Measurements from ENCODE around the gene PIK3R1. TPM values are rescaled to one million over a fixed set of nuclear protein-coding genes. Genes with fewer than 3 reads are reported as not detected.

PIK3R1 gene
- total RNA-seq, 1 experiment from 2014 or later, result 15.0 TPM

DNA sequence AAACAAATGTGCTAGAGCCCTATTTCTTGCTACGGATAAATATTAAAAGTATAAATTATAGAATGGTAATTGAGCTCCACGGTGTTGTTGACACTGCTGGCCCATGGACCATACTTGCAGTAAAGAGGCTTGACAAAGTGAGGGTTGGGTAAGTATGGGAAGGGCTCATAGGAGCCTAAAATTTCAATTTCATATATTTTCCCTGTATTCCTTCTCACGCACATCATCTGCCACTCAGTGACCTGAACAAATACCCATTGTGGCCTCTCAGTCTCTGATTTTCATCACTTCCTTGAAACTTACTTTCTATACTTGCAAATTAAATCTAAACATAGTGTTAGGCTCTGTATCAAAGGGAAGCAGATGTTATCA, 116.5 kb downstream of the PIK3R1 start:
- H3K36me3 ChIP-seq (replicated peaks; ENCODE audit: control insufficient read depth, insufficient read depth, low read length), result no peaks in the 10 kb centered on the region
- H3K4me3 ChIP-seq (ENCODE audit: insufficient read depth, low read depth, low read length), result no peak overlapping the region
- no peaks in the 10 kb centered on the region for H3K27me3 ChIP-seq (ENCODE audit: control insufficient read depth, insufficient read depth, low read length)
- DNase-seq, result no peak

DNA sequence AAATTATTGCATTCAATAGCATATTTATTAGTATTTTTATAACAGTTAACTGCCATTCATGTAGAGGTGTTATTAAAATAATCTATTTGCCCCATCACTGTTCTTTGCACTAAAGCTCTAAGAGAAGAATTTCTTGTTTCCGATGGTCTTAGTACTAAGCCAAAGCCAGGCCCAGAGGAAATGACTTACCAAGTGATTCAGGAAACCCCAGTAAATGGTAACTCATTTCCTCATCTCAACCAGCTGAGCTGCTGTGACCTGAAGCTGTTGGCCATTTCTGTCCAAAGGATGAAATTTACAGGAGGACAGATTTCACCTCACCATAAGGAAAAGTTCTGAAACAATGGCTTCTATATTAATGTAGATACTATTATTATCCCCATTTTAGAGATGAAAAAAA, 117.0 kb downstream of the PIK3R1 start:
- DNase-seq, result no peak

DNA sequence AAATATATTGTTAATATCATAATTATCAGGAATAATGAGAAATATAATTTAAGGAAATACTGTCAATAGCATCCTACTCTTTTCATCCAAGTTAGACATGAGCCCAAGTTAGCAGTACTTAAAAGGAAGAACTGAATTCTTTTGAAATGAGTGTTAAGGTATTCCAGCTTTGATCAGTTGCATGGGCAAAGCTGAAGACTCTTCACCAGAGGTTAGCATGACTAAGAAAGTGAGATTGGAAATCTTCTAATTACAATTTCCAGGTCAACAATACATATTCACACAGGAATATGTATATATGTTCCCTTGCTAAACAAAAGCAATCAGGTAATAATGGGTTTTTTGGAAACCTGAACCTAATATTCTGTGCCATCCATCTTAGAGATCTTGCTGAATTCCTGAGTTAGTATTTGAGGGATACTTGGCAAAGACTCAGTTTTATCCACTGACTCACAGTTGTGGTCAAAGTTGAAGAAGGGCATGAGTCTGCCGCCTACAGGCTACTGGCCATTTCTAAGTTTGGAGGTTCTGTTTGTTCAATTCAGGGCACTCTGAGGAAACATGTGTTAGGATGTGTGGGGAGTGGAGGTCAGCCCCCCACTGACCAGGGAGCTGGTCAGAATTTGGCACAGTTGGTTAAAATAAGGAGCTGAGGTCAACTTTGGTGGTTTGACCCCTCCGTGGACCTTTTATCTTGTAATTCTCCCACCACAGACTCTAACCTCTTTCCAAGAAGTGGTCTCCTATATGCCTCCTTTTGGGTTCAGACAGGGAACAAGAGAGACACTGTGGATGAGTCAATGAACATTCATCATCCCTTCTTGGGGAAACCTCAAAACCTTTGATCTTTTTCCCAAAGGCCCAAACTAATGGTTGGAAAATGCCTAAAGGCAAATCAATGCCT, 118.3 kb downstream of the PIK3R1 start:
- Histone ChIP-seq H3K4me3 (ENCODE audit: insufficient read depth, low read depth, low read length) (no peak overlapping the region), H3K36me3 (replicated peaks; ENCODE audit: control insufficient read depth, insufficient read depth, low read length) (no peaks in the 10 kb centered on the region), H3K27me3 (ENCODE audit: control insufficient read depth, insufficient read depth, low read length) (no peaks in the 10 kb centered on the region)
- DNase-seq, result no peak

More for the DNA sequence above, 117.0 kb downstream of the PIK3R1 start:
- Histone ChIP-seq H3K4me3 (ENCODE audit: insufficient read depth, low read depth, low read length) (no peak overlapping the region), H3K27me3 (ENCODE audit: control insufficient read depth, insufficient read depth, low read length) (no peaks in the 10 kb centered on the region), H3K36me3 (replicated peaks; ENCODE audit: control insufficient read depth, insufficient read depth, low read length) (no peaks in the 10 kb centered on the region)

DNA sequence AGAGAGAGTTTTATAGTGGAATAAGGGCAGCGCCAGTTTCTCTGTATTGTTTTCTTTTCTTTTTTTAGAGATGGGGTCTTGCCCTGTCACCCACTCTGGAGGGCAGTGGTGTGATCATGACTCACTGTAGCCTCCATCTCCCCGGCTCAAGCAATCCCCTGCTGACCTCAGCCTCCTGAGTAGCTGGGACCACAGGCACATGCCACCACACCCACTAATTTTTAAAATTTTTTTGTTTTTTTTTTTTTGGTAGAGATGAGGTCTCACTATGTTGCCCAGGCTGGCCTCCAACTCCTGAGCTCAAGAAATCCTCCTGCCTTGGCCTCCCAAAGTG, 119.0 kb downstream of the PIK3R1 start:
- H3K27me3 ChIP-seq (ENCODE audit: control insufficient read depth, insufficient read depth, low read length), result no peaks in the 10 kb centered on the region
- no peak for DNase-seq
- H3K36me3 ChIP-seq (replicated peaks; ENCODE audit: control insufficient read depth, insufficient read depth, low read length), result no peaks in the 10 kb centered on the region
- H3K4me3 ChIP-seq (ENCODE audit: insufficient read depth, low read depth, low read length), result no peak overlapping the region

DNA sequence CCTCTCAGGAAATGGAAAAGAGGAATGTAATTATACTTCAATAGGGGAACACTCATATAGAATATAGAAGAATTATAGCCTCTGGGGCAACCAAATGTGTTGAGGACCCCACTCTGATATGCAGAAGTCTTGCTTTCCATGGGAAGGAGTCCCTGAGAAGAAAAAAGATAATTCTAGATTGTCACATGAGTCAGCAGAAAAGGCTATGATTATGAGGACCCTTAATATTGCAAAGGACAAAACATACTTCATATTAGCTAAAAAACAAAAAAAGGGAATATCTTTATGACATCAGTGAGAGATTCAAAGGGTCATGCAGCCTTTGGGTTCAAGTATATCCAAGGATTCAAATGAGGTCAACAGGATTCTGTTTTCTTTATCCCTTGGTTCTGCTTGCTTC, 119.5 kb downstream of the PIK3R1 start:
- Histone ChIP-seq H3K4me3 (ENCODE audit: insufficient read depth, low read depth, low read length) (no peak overlapping the region), H3K27me3 (ENCODE audit: control insufficient read depth, insufficient read depth, low read length) (no peaks in the 10 kb centered on the region), H3K36me3 (replicated peaks; ENCODE audit: control insufficient read depth, insufficient read depth, low read length) (no peaks in the 10 kb centered on the region)
- DNase-seq, result no peak

DNA sequence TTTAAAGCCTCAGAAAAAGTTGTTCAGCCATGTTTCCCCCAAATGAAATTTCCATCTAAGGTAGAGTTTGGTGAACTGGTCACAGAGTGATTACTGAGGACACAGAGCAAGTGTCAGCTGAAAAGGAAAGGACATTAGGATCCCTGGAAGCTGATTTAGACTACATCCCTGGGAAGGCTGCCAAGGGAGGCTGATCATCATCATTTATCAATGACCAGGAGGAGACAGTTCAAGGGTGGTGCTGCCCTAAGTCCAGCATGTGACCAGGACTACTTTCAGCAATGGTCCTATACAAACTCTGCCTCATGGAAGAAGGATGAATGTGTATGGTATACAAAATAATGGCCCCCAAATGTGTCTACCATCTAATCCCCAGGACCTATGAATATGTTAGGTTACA, 120.6 kb downstream of the PIK3R1 start:
- DNase-seq, result no peak
- Histone ChIP-seq H3K36me3 (replicated peaks; ENCODE audit: control insufficient read depth, insufficient read depth, low read length) (no peaks in the 10 kb centered on the region), H3K27me3 (ENCODE audit: control insufficient read depth, insufficient read depth, low read length) (no peaks in the 10 kb centered on the region), H3K4me3 (ENCODE audit: insufficient read depth, low read depth, low read length) (no peak overlapping the region)

DNA sequence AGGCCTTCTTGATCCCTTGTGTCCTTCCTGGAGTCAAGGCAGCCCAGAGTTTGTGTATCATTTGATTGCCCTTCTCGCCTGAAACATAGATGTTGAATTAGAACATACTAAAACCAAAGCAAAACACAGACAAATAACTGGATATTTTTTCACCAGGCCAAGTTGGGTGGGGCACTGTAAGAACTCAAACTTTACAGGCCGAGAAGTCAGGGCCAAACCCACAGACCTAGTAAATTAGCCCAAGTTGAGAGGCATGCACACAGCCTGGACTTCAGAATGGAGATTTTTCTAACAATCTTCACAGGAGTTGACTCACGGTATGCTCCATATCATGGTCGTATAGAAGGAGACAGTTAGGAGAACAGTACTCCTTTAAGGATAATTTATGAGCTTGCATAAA, 121.7 kb downstream of the PIK3R1 start:
- DNase-seq, result no peak
- Histone ChIP-seq H3K4me3 (ENCODE audit: insufficient read depth, low read depth, low read length) (no peak overlapping the region), H3K27me3 (ENCODE audit: control insufficient read depth, insufficient read depth, low read length) (no peaks in the 10 kb centered on the region), H3K36me3 (replicated peaks; ENCODE audit: control insufficient read depth, insufficient read depth, low read length) (no peaks in the 10 kb centered on the region)

DNA sequence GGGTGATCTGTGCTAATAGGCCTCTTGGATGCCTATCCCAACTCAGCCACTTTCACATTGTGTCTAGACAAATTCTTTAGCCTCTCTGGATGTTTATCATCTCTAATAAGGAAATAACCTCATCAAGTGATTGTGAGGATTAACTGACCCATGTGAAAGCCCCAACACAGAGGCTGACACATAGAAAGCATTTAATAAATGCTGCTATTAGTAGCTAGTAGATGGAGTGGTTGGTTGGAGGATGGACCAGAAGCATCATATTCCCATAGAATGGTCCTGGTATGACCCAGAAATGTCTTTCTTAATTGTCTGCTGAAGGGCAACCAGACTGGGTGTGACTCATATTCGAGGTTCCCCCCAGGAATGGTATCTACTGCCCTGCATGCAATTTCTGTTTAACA, 124.4 kb downstream of the PIK3R1 start:
- no peaks in the 10 kb centered on the region for H3K36me3 ChIP-seq (replicated peaks; ENCODE audit: control insufficient read depth, insufficient read depth, low read length)
- H3K27me3 ChIP-seq (ENCODE audit: control insufficient read depth, insufficient read depth, low read length), result no peaks in the 10 kb centered on the region
- DNase-seq, result no peak
- H3K4me3 ChIP-seq (ENCODE audit: insufficient read depth, low read depth, low read length), result no peak overlapping the region

DNA sequence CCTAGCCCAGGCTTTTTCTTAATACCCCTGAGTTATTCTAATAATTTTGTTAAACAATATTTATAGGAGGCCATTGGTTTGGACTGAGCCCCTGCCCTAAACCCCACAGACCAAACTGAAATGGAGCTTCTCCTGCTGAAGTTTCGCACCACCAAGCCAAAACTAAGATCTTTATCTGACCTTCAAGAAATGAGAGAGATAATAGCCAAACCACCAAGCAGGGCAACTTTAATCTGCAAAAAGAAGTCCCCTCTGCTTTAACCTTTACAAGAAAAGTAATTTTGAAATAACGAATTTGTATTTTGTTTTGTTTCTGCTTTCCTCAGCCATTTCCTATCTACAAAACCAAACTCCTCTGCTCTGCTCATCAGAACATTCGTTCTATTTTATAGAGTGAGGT, 125.5 kb downstream of the PIK3R1 start:
- H3K36me3 ChIP-seq (replicated peaks; ENCODE audit: control insufficient read depth, insufficient read depth, low read length), result no peaks in the 10 kb centered on the region
- no peaks in the 10 kb centered on the region for H3K27me3 ChIP-seq (ENCODE audit: control insufficient read depth, insufficient read depth, low read length)
- H3K4me3 ChIP-seq (ENCODE audit: insufficient read depth, low read depth, low read length), result no peak overlapping the region
- DNase-seq, result no peak

DNA sequence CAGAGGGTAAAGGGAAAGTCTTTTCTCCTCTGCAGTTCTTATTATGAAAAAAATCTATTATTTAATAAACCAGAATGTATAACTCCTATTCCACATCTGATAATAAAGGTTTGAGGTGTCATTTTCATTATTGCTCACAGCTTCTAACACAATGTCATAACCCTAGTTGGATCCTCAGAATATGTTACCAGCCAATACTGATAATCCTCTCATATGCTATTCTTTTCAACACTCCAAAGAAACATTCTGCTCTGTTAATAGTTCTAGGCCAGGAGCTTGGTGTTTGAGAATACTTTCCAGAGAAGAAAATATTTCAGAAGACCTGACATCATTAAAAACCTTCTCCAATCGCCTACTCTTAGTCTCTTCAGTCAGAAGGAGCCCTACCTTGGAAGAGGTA, 127.1 kb downstream of the PIK3R1 start:
- Histone ChIP-seq H3K4me3 (ENCODE audit: insufficient read depth, low read depth, low read length) (no peak overlapping the region), H3K27me3 (ENCODE audit: control insufficient read depth, insufficient read depth, low read length) (no peaks in the 10 kb centered on the region), H3K36me3 (replicated peaks; ENCODE audit: control insufficient read depth, insufficient read depth, low read length) (no peaks in the 10 kb centered on the region)
- no peak for DNase-seq

DNA sequence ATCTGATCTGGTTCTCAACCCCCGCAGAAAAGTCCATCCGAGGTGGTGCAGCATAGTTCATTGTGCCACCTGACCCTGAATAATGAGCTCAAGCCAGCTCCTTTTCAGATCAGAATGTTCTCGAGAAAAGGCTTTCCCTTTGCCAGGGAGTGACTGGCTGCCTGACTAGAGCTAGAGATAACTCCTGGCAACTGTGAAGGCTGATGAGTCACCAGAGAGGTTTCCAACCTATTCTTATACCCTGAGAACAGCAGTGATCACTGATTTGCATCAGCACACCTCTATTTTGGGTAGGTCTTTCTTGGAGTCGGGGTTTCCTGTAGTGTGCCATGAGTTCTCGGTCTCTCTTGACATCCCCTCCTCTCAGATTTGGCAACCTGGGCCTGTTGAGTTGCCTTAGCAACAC, 127.9 kb downstream of the PIK3R1 start:
- DNase-seq, result no peak
- Histone ChIP-seq H3K4me3 (ENCODE audit: insufficient read depth, low read depth, low read length) (no peak overlapping the region), H3K27me3 (ENCODE audit: control insufficient read depth, insufficient read depth, low read length) (no peaks in the 10 kb centered on the region), H3K36me3 (replicated peaks; ENCODE audit: control insufficient read depth, insufficient read depth, low read length) (no peaks in the 10 kb centered on the region)

DNA sequence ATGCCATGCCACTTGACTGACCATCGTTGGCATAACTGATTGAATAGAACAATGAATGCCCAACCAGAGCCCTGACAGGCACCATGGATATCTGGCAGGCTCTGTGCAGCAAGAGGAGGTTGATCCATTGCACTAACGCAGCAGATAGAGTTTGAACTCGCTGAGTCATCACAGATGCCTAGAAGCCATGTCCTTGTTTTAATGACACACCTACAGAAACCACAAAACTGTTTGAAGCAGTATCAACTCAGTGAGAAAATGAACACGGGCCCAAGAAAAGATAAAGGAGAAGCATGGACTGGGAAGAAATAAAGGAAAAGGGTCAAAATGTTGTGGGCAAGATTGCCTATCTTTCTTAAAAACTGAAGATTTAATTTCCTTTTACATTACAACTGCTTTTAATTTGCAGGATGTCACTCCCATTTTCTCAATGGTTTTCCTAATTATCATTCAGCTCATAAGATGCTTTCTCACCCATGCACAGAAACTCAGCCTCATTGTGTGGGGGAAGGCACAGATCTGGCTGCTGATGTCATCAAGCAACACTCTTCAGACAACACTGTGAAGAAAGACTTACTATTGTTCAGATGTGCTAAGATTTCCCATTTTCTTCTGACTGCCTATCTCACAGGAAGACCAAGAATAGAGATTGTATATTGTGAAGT, 129.0 kb downstream of the PIK3R1 start:
- no peak overlapping the region for H3K4me3 ChIP-seq (ENCODE audit: insufficient read depth, low read depth, low read length)
- DNase-seq, result no peak
- no peaks in the 10 kb centered on the region for H3K36me3 ChIP-seq (replicated peaks; ENCODE audit: control insufficient read depth, insufficient read depth, low read length)
- no peaks in the 10 kb centered on the region for H3K27me3 ChIP-seq (ENCODE audit: control insufficient read depth, insufficient read depth, low read length)

DNA sequence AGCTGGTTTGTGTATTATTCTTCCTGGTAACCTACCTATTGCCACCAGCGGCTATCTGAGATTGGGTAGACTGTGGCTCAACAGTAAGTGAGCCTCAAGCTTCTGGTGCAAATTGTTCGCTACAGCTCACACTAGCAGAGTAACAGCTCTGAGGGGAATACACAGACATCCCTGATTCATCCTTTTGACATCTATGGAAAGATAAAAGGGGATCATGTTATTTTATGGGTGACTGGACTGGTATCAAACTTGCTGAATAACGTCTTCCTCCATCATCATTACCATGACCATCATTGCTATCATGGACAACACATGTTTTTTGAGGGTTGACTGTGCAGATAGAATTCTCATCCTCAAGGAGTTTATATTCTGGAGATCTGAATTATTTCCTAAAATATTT, 129.6 kb downstream of the PIK3R1 start:
- DNase-seq, result no peak
- H3K27me3 ChIP-seq (ENCODE audit: control insufficient read depth, insufficient read depth, low read length), result no peaks in the 10 kb centered on the region
- no peak overlapping the region for H3K4me3 ChIP-seq (ENCODE audit: insufficient read depth, low read depth, low read length)
- H3K36me3 ChIP-seq (replicated peaks; ENCODE audit: control insufficient read depth, insufficient read depth, low read length), result no peaks in the 10 kb centered on the region

DNA sequence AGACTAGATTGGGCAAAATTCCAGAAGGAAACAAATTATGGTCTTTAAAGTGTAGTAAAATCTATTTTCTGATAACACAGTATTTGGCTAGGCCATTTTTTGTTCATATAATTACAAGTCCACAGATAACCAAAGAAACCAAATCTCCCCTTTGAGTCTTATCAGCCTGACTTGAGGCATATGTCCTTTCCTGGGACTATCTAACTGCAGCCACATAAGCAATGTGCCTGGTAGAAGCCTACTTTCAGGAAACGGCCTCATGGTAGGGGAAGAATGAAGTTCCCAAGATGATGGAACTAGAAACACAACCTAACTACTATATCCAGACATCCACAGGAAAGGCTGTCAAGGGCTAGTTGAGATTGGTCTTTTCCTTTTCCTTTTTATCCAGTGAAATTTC, 130.0 kb downstream of the PIK3R1 start:
- Histone ChIP-seq H3K27me3 (ENCODE audit: control insufficient read depth, insufficient read depth, low read length) (no peaks in the 10 kb centered on the region), H3K36me3 (replicated peaks; ENCODE audit: control insufficient read depth, insufficient read depth, low read length) (no peaks in the 10 kb centered on the region), H3K4me3 (ENCODE audit: insufficient read depth, low read depth, low read length) (no peak overlapping the region)
- no peak for DNase-seq

DNA sequence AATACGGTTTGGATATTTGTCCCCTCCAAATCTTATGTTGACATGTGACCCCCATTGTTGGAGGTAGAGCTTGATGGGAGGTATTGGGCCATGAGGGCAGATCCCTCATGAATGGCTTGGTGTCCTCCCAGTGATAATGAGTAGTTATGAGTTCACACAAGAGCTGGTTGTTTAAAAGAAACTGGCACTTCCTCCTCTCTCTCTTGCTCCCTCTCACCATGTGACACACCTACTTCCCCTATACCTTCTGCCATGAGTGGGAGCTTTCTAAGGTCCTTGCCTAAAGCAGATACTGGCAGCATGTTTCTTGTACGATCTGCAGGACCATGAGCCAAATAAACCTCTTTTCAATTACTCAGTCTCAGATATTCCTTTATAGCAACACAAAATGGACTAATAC, 132.0 kb downstream of the PIK3R1 start:
- no peaks in the 10 kb centered on the region for H3K27me3 ChIP-seq (ENCODE audit: control insufficient read depth, insufficient read depth, low read length)
- no peaks in the 10 kb centered on the region for H3K36me3 ChIP-seq (replicated peaks; ENCODE audit: control insufficient read depth, insufficient read depth, low read length)
- H3K4me3 ChIP-seq (ENCODE audit: insufficient read depth, low read depth, low read length), result no peak overlapping the region
- no peak for DNase-seq

All from H7 (cell line).